HepG2 (cell line): ENCODE data around the gene FAM240A. TPM values are rescaled to one million over a fixed set of nuclear protein-coding genes. Genes with fewer than 3 reads are reported as not detected.

Experiments
- ATAC-seq: fragments of 200-7000 bp; cut with Tn5 transposase; 3 replicates; pipeline ENCODE4 v1.9.1; 2020; ENCODE audit warnings: mild to moderate bottlenecking, moderate library complexity
- BruUV-seq: library from RNA; stranded (reverse); fragments of 400-500 nt; replicated peaks from 2 replicates; lab custom pipeline; 2021; lab: Mats Ljungman, UMichigan
- CTCF ChIA-PET: fragments of 300-600 bp; formaldehyde crosslinking; extraction: SDS; loops from one replicate; lab custom pipeline; 2021; ENCODE audit warnings: low total read pairs, inconsistent platforms, low intra/inter-chr PET ratio; lab: Yijun Ruan, JAX
- POLR2A ChIA-PET: fragments of 350-600 bp; sonication (Branson Sonifier 250); formaldehyde crosslinking; loops from one replicate; lab custom pipeline; 2020; ENCODE audit warnings: antibody characterized with exemption, inconsistent platforms; lab: Yijun Ruan, JAX
- DNase-seq: peaks from one replicate; pipeline ENCODE4 v3.0.0-alpha.2; 2015; ENCODE audit warnings: low spot score
- FAIRE-seq: peaks from 3 replicates; lab custom pipeline; 2011; peaks lifted over from hg19 to GRCh38; lab: Jason Lieb, UNC
- H2AFZ ChIP-seq: one replicate; pipeline ENCODE4 v1.6.1; 2011; ENCODE audit warnings: low read length, inconsistent platforms
- H3K27ac ChIP-seq: fragments of 300-600 bp; 3 replicates; pipeline ENCODE4 v1.8.0; 2011; ENCODE audit warnings: mixed run types, mild to moderate bottlenecking, mixed read lengths, low read length, inconsistent platforms; ENCODE audit not compliant: insufficient read depth; ENCODE audit errors: extremely low read length
- H3K27me3 ChIP-seq, 2 experiments: fragments of 200-600 bp in 1 of 2; 2 replicates in 1 of 2; 3 replicates in 1 of 2; pipeline versions ENCODE4 v1.6.0 to v1.8.0; 2011; ENCODE audit warnings: low read length in 2 of 2, mild to moderate bottlenecking in 2 of 2, moderate library complexity in 2 of 2, inconsistent platforms in 1 of 2; ENCODE audit not compliant: insufficient read depth in 2 of 2, control insufficient read depth in 1 of 2
- H3K36me3 ChIP-seq, 2 experiments: fragments of 200-600 bp in 1 of 2; replicated peaks in 1 of 2; 2 replicates in 1 of 2; 3 replicates in 1 of 2; pipeline versions ENCODE4 v1.5.1 to v1.8.0; 2011; ENCODE audit warnings: low read length in 2 of 2, inconsistent platforms in 1 of 2; ENCODE audit not compliant: insufficient read depth in 2 of 2, control insufficient read depth in 1 of 2
- H3K4me1 ChIP-seq: 2 replicates; pipeline ENCODE4 v1.5.1; 2012; ENCODE audit warnings: low read length, inconsistent platforms; ENCODE audit not compliant: insufficient read depth
- H3K4me2 ChIP-seq: 2 replicates; pipeline ENCODE4 v1.6.0; 2011; ENCODE audit warnings: low read depth, low read length, inconsistent platforms
- H3K4me3 ChIP-seq, 3 experiments: fragments of 200-600 bp in 1 of 3; sonication (generic), shearing (Covaris generic) in 1 of 3; replicated peaks in 1 of 3; 2 replicates each; pipeline ENCODE4 v1.5.1; 2011 to 2016; ENCODE audit warnings: low read length in 3 of 3, inconsistent platforms in 2 of 3, low read depth in 2 of 3, mild to moderate bottlenecking in 2 of 3, control low read depth in 1 of 3, mixed read lengths in 1 of 3; ENCODE audit not compliant: insufficient read depth in 1 of 3
- H3K79me2 ChIP-seq: one replicate; pipeline ENCODE4 v1.6.1; 2011; ENCODE audit warnings: low read length, inconsistent platforms; ENCODE audit not compliant: insufficient read depth
- H3K9ac ChIP-seq: 2 replicates; pipeline ENCODE4 v1.6.0; 2011; ENCODE audit warnings: mild to moderate bottlenecking, low read depth, low read length, inconsistent platforms; ENCODE audit not compliant: insufficient read depth
- H3K9me3 ChIP-seq: 2 replicates; pipeline ENCODE4 v1.5.1; 2012; ENCODE audit warnings: mild to moderate bottlenecking, low read length
- H4K20me1 ChIP-seq: 2 replicates; pipeline ENCODE4 v1.6.0; 2011; ENCODE audit warnings: inconsistent platforms, mild to moderate bottlenecking, low read length, moderate library complexity; ENCODE audit not compliant: insufficient read depth
- STAG1 ChIP-seq: sonication (generic); formaldehyde crosslinking; IDR thresholded peaks from 2 replicates; pipeline ENCODE4 v1.4.0; 2020; ENCODE audit warnings: missing genetic modification reagents
- ZNF510 ChIP-seq: sonication (generic); formaldehyde crosslinking; IDR thresholded peaks from 2 replicates; pipeline ENCODE4 v1.4.0; 2020; ENCODE audit warnings: low read depth, mild to moderate bottlenecking, missing genetic modification reagents
- WGBS: methylation state at CpG from one replicate; pipeline ENCODE4 v1.1.6; 2017; ENCODE audit warnings: low lambda C conversion rate; 5-methylcytosine and 5-hydroxymethylcytosine counted together
- in situ Hi-C: cut with HindIII; loops from 2 replicates; pipeline ENCODE4 v1.10.0; 2017; ENCODE audit warnings: low pct_unique_long_range_greater_than_20kb; ENCODE audit not compliant: extremely low pct_ligation_motif_present
- intact Hi-C: fragments of 100-400 bp; cut with micrococcal nuclease; formaldehyde crosslinking; loops from one replicate; pipeline ENCODE4 v1.10.0; 2022; ENCODE audit not compliant: unreplicated experiment
- polyA plus RNA-seq, 8 experiments: library from polyadenylated mRNA; depleted of rRNA in 3 of 8; stranded (reverse) in 7 of 8; unstranded in 1 of 8; fragments of >200 nt; fragmentation: Illumina TruSeq in 4 of 8; extraction: Trizol in 4 of 8; gene quantifications; 2 replicates each; pipeline versions ENCODE4 v1.2.1 to v1.2.3, GENCODE V29; 2011 to 2016; ENCODE audit warnings: low read depth in 4 of 8, missing spikeins in 1 of 8, mixed read lengths in 1 of 8; ENCODE audit not compliant: insufficient read depth in 1 of 8
- total RNA-seq, 5 experiments: library from RNA; depleted of rRNA; stranded (reverse); fragments of >200 nt; fragmentation: Illumina TruSeq; extraction: Trizol; gene quantifications; 2 replicates each; pipeline ENCODE4 v1.2.3, GENCODE V29; 2016; ENCODE audit warnings: low read depth in 1 of 5
- TF ChIP-seq, protein P1 (sequence below): sonication (generic); formaldehyde crosslinking; IDR thresholded peaks from 2 replicates; pipeline ENCODE4 v1.5.0; 2020; ENCODE audit warnings: mild to moderate bottlenecking, missing genetic modification reagents, moderate library complexity

Gene FAM240A
- total and polyA plus RNA-seq, 2 of the 13 experiments (the other 11 are each of a cell fraction or from before 2014, with no cell fraction given) = not detected

DNA sequence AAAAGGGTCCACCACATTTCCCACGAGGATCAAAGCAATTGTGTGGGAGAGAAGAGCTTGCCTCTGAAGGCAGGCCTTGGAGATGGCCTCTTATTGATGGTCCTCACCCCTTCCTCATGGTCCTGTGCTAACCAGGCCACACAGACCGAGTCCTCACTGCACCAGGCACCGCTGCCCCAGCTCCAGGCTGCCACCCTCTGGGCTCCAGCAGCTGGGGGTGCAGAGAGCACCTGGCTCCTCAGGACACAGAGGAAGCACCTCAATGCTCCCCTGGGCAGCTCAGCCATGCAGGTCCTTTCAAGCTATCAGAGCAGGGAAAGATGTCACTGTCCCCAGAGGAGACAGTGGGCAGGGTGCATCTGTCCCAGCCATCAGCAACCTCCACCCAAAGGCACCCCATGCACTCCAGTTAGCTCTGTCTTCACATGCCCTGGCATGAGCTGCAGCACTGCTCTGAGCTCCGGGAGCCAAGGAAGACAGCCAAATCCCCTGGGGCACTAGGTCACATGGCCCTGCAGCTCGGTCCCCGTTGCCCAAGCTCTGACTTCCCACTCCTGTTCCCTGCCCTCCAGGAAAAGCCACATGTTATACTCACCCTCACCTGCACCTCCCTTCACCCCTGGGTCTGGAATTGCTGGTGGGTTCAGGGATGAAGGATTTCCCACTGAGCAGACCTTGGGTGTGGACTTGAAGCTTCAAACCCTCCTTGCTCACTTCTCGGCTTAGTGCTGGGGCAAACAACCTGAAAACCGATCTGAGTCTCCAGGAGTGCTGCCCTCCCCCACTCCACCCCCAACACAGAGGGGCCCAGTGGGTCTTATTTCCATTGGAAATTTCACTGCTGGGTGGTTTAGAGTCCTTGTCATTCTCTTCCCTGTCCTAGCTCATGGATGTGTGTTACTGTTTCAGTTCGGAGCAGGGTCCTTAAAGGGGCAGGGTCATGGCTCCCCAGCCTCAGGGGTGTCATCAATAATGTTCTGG is 48.5 kb downstream of the FAM240A start:
- in situ Hi-C loops = loop anchor here (10.0 kb wide), 1 partner anchor 176 kb away; no protein-coding TSS in a partner anchor
- H3K36me3 ChIP-seq = no peaks in the 10 kb centered on the region
- DNase-seq = no peak
- peaks cover 3 to 28% of the 10 kb centered on the region in 2 experiments; a peak in 2 of 5 replicates for H3K27me3 ChIP-seq
- intact Hi-C loops = no loop called here
- no peaks in the 10 kb centered on the region for H3K9me3 ChIP-seq
- H2AFZ ChIP-seq = no peak overlapping the region
- no peak for FAIRE-seq
- H3K4me3 ChIP-seq = no peak overlapping the region
- TF ChIP-seq, protein P1, sequence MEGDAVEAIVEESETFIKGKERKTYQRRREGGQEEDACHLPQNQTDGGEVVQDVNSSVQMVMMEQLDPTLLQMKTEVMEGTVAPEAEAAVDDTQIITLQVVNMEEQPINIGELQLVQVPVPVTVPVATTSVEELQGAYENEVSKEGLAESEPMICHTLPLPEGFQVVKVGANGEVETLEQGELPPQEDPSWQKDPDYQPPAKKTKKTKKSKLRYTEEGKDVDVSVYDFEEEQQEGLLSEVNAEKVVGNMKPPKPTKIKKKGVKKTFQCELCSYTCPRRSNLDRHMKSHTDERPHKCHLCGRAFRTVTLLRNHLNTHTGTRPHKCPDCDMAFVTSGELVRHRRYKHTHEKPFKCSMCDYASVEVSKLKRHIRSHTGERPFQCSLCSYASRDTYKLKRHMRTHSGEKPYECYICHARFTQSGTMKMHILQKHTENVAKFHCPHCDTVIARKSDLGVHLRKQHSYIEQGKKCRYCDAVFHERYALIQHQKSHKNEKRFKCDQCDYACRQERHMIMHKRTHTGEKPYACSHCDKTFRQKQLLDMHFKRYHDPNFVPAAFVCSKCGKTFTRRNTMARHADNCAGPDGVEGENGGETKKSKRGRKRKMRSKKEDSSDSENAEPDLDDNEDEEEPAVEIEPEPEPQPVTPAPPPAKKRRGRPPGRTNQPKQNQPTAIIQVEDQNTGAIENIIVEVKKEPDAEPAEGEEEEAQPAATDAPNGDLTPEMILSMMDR (CRISPR knock-in tag) = peak; percentile 54
- TF ChIP-seq ZNF510 (CRISPR knock-in tag) (no peak), STAG1 (CRISPR knock-in tag) (peak; percentile 49; the same call in 1 of the 2 replicates)
- no peak overlapping the region for H3K9ac ChIP-seq
- ChIA-PET CTCF (no interaction called here), POLR2A (no interaction called here)
- H3K4me2 ChIP-seq = no peak overlapping the region
- no peaks in the 10 kb centered on the region for H4K20me1 ChIP-seq
- no TSS peak for BruUV-seq
- no peaks in the 10 kb centered on the region for H3K79me2 ChIP-seq
- WGBS = 12% methylated on average over 3 of the region's 9 CpGs
- no peak overlapping the region for H3K27ac ChIP-seq
- H3K4me1 ChIP-seq = no peaks in the 10 kb centered on the region
- peak; percentile 63 for ATAC-seq
